Pons (tissue), 1 donor: ENCODE measurements around the gene PARM1.

Experiments
- DNase-seq: peaks from one replicate; pipeline ENCODE4 v3.0.0-alpha.2; 2016; ENCODE audit warnings: low spot score

The PARM1 gene

DNA sequence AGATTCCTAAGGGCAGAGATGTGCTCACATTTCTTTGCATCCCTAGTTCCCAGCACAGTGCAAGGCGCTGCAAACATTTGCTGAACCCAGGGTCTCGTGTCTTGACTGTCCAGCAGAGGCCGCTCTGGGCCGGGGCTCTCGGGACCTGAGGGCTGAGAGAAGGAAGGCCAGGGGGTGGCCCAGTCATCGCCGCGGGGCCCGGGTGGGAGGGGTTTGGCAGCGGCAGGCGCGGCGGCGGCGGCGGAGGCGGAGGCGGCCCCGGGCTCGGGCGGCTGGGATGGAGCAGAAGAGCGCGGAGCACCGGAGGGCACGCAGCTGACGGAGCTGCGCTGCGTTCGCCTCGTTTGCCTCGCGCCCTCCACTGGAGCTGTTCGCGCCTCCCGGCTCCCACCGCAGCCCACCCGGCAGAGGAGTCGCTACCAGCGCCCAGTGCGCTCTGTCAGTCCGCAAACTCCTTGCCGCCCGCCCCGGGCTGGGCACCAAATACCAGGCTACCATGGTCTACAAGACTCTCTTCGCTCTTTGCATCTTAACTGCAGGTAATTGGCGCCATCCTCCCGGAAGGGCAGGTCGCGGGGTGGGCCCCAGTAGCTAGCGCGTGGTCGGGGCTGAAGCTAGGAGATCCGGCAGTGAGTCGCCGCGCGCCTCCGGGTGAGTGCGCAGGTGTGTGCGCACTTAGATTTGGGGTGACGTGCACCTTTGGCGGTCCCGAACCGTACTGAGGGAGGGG, at the start of gene PARM1:
PARM1 (plus strand) TSS at position 285 of the 730 bp plus-strand sequence; CDS start at position 497, 212 bp downstream.
- DNase-seq = peak; percentile 84

GRCh38 chr4:74884266-74884665, 48.6 kb upstream of the PARM1 start:
- no peak for DNase-seq

- DNase-seq = no peak
Measured at GRCh38 chr4:74886484-74886883, 46.4 kb upstream of the PARM1 start.

DNA sequence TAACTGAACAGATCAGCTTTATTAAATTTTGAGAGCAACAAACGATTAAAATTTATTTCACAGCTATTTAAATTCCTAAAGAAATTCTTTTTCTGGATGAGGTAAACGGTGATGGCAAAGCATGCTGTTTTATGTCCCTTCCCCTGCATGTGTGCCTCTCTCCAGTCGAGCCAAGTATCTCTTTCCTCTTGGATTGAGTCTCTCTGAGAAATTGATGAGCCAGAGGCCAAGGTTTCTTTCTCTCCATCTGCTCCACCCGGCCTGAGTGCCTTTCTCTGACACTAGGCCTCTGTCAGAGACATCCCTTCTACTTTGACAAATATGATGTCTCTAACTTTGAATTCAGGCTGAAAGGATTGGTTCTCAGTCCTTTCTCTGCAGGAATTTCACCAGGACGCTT, 42.6 kb upstream of the PARM1 start:
- no peak for DNase-seq

DNA sequence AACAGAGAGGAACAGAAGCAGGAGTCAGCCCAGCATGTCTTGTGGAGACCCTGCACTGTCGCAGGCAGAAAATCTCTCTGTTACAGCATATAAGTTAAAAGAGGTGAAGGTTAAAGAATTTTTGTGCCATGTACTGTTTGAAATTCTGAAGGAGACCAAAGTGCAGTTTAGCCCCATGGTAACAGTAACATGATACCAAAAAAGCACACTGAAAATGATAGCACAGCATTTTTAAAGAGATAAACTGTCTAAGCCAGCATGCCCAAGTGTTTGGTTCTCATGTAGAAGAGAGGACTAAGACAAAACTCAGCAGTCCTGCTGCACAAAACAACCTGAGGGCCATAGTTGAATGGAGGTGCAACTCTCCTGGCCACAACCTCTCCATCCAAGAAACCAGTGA, 41.9 kb upstream of the PARM1 start:
- no peak for DNase-seq

GRCh38 chr4:74893171-74893570, 39.7 kb upstream of the PARM1 start:
- DNase-seq = no peak

DNA sequence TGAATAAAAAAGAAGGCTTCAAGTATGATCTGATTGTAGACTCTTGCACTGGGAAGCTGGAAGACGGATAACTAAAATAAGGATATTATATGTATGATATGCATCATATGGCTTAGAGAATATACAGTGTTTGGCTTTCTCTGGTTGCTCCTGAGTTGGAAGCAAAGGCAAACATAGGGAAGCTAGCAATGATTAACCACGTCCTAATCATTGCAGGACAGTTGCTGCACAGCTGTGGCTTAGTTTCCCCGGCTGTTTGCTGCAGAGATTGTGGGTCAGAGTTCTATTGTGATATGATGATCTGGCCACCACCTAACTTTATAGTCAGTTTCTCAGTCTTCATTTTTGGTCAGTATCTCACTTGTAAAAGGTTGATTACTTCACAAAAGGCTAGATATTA, 36.3 kb upstream of the PARM1 start:
- DNase-seq = no peak

DNA sequence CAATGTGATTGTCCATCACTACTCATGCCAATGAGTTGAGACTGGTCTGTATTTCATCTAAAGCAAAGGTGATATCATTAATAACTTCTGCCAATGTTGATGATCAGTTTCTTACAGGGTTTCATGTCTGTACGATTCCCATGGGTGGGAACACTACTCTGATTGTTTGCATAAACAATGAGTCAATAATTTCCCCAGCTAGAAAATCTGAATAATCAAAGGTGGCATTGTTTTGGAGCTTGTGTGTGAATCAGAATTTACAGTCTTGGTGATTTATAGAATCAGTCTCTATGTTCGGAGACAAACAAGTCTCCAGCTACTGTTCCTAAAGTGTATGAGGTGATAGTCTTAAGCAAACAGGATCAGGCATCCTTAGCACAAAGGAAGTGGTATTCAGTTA, 35.5 kb upstream of the PARM1 start:
- peak; percentile 44 for DNase-seq

DNA sequence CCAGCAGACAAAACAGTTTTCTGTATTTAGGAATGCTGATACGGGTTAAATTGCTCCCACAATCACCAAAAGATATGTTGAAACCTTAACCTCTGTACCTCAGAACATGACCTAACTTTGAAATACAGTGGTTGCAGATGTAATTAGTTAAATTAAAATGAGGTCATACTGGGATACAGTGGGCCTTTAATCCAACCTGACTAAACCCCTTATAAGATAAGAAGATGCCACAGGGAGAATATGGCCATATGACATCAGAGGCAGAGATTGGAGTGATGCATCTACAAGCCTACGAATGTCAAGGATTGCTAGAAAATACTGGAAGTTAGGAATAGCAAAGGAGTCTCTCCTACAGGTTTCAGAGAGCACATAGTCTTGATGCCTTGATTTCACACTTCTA, 32.1 kb upstream of the PARM1 start:
- DNase-seq = no peak

GRCh38 chr4:74904509-74905065, 28.3 kb upstream of the PARM1 start:
- no peak for DNase-seq

DNA sequence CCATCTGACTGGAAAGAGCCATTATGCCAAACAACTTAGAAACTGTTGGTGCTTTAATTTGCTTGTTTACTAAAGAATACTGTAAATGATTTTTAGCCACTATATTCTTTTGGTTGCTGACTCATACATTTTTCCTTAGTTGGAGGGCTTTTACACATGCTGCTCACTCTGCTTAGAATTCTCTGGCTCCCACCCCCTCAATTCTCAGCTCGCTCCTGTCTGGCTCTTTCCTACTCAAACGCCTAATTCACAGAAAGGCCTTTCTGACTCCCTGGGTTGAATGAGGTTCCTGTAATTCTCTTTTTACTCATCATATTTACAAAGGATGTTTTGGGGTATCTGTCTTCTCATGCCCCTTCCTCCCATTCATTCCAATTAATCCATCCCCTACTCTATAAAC, 26.1 kb upstream of the PARM1 start:
- DNase-seq = no peak

- DNase-seq = no peak
Measured at GRCh38 chr4:74919783-74920182, 13.1 kb upstream of the PARM1 start.

DNA sequence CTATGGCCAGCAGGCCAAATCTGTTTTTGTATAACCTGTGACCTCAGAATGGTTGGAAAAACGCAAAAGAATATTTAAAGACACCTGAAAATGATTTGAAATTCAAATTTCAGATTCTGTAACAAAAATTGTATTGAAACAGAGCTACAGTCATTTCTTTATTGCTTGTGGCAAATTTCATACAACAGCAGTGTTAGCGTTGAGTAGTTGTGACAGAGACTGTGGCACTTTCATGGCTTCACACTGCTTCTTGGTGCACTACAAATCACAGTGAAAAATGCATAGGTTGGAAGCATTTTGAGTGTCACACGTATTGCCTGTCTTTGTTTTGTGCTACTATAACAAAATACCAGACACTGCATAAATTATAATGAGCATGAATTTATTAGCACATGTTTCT, 12.2 kb upstream of the PARM1 start:
- no peak for DNase-seq

DNA sequence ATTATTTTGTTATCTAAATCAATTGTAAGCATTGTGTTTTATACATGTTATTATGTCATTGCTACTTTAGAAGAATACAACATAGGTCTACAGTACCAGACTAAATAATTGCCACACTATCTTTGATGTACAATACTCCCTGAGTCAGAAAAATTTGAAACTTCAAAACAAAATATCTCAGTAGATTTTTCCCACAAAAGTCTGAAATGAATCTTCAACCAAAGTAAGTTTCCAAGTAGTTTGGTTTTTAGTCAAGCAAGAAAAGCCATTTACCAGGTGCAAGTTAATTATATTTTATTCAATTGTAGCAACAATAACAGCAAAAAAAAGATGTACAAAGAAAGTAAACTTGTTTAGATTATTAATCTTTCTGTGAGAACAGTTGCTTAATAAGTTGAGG, 11.4 kb upstream of the PARM1 start:
- DNase-seq = no peak

- DNase-seq = no peak
Measured at GRCh38 chr4:74926007-74926406, 6.9 kb upstream of the PARM1 start.

DNA sequence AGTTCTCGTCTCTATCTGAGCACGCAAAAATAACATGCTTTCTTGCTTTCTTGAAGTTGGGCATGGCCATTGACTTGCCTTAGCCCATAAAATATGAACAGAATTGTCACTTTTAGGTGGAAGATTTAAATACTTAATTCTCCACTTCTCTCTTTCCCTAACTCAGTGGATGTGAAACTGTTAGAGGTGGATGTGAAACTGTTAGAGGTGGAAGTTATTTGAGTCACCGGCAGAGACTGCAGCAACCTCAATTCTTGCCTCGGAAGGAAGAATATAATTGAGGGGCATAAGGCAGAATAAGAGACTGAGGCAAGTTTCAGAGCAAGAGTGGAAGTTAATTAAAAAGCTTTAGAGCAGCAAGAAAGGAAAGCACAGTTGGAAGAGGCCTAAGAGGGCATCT, 2.8 kb upstream of the PARM1 start:
- DNase-seq = peak; percentile 43

DNA sequence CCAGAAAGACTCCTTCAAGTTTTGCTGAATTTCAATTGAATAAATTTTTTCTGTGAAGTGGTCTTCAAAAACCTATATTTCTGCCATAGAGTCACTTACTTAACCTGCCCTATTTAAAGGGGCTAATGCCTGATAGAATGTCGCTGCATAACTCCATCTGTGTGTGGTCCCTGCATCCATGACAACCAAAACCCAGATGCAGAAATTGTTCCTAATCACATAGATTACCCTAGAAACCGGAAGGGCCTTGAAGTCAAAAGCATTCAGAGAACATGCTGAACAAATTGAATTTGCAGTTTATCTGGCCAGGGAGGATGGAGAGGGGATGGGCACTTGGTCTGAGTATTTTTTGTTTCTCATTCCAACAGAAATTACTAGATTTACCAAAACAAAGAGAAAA, 1.5 kb upstream of the PARM1 start:
- no peak for DNase-seq

- no peak for DNase-seq
Measured at GRCh38 chr4:74932010-74932409, 906 bp upstream of the PARM1 start.

DNA sequence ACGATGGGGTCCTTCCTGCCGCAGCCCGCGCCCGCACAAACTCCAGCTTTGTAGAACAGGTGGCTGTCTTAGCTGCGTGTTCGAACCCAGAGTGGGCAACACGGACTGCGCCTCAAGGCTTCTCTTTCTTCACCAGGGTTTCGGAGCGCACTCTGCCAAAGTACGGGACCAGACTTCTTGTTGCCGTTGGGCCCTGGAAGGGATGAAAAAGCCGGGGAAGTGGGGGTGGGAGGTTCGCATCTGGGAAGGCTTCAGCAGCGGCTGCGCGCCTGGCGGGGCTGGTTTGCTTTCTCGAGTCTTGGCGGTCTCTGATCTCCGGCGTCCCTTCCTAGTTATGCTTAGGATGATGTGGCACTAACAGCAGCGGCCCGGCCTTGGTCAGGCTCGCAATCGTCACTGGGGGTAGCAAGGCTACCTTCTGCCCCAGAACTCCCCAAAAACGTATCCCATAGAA, 673 bp downstream of the PARM1 start:
- no peak for DNase-seq

- no peak for DNase-seq
Measured at GRCh38 chr4:74934016-74934831, 1.3 kb downstream of the PARM1 start.

DNA sequence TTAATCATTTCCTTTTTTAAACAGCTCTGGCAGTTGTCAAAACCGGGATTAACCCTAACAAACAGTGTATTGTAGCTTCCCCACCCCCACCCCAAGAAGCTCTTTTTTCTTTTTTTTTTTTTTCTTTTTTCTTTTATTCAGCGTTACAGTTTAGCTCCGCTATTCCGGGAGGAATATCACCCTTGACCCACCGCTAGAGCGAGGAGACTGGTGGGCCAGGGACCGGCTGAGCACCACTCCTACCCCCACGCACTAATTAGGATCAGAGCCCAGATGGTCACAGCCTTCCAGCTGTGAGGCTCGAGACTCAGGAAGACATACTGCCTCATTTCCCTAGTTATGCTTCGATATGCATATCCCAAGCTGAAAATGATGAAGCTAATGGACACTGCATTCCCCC, 2.0 kb downstream of the PARM1 start:
- DNase-seq = no peak

- DNase-seq = no peak
Measured at GRCh38 chr4:74941123-74941522, 8.2 kb downstream of the PARM1 start.

DNA sequence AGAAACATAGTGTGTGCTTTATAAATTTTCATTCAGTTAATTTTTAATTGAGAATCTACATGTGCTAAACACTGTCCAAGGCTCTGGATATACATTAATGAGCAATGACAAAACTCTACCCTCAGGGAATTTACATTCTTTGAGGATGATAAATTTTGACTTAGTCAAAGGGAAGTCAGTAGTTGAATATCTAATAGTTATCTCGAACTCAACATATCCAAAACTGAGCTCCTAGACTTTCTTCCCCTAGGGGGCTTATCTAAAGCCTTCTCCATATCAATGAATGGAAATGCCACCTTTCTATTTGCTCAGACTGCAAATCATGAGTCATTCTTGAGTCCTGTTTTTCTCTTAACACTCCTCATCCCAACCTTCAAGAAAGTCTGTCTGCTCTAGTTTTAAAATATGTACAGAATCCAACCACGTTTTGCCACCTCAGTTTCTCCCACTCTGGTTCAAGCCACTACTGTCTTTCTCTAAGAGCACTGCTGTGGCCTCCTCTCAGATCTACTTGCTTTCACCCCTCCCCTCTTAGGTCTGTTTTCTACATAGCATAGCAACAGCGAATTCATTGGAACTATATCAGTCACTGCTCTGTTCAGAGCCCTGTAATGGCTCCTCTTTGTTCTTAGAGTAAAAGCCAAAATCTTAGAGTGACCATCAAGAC, 9.5 kb downstream of the PARM1 start:
- no peak for DNase-seq
